OCI-LY1 (cell line): ENCODE measurements around the gene SIRT7.

ENCODE experiments used
- H2AFZ ChIP-seq: fragments of 200-600 bp; sonication (generic), shearing (Covaris generic); 2 replicates; pipeline ENCODE4 v1.6.0; 2014; ENCODE audit warnings: antibody characterized with exemption, mild to moderate bottlenecking, low read length
- H3F3A ChIP-seq: fragments of 200-600 bp; sonication (generic), shearing (Covaris generic); 2 replicates; pipeline ENCODE4 v1.6.0; 2014; ENCODE audit warnings: mild to moderate bottlenecking, antibody characterized with exemption, low read length, moderate library complexity; ENCODE audit not compliant: insufficient read depth
- H3K27ac ChIP-seq: fragments of 200-600 bp; sonication (generic); 2 replicates; pipeline ENCODE4 v1.5.1; 2014; ENCODE audit warnings: low read length, mixed run types, mild to moderate bottlenecking, low read depth; ENCODE audit not compliant: poor library complexity, severe bottlenecking
- H3K27me3 ChIP-seq: fragments of 200-600 bp; sonication (generic); 2 replicates; pipeline ENCODE4 v1.6.0; 2014; ENCODE audit warnings: antibody characterized with exemption, mild to moderate bottlenecking, low read length, moderate library complexity; ENCODE audit not compliant: insufficient read depth
- H3K36me3 ChIP-seq: fragments of 200-600 bp; sonication (generic); 2 replicates; pipeline ENCODE4 v1.6.1; 2014; ENCODE audit warnings: mild to moderate bottlenecking, antibody characterized with exemption, low read length, moderate library complexity, mixed read lengths; ENCODE audit not compliant: insufficient read depth
- H3K4me1 ChIP-seq: fragments of 200-600 bp; sonication (generic); 2 replicates; pipeline ENCODE4 v1.5.1; 2014; ENCODE audit warnings: mild to moderate bottlenecking, low read length, moderate library complexity; ENCODE audit not compliant: insufficient read depth, severe bottlenecking
- H3K4me2 ChIP-seq: fragments of 200-600 bp; sonication (generic), shearing (Covaris generic); 2 replicates; pipeline ENCODE4 v1.6.1; 2014; ENCODE audit warnings: low read length
- H3K4me3 ChIP-seq: fragments of 200-600 bp; sonication (generic); 2 replicates; pipeline ENCODE4 v1.5.1; 2014; ENCODE audit warnings: low read length, low read depth, mild to moderate bottlenecking, mixed read lengths; ENCODE audit not compliant: poor library complexity, severe bottlenecking
- H3K79me2 ChIP-seq: fragments of 200-600 bp; shearing (Covaris generic); 2 replicates; pipeline ENCODE4 v1.6.1; 2016; ENCODE audit warnings: mixed run types, low read length, mixed read lengths; ENCODE audit not compliant: insufficient read depth
- H3K9ac ChIP-seq: fragments of 200-600 bp; sonication (generic), shearing (Covaris generic); 2 replicates; pipeline ENCODE4 v1.6.1; 2014; ENCODE audit warnings: mild to moderate bottlenecking, low read length, mixed read lengths
- H3K9me2 ChIP-seq: fragments of 200-600 bp; sonication (generic), shearing (Covaris generic); 2 replicates; pipeline ENCODE4 v1.6.1; 2014; ENCODE audit warnings: low read depth, mild to moderate bottlenecking, low read length, mixed read lengths
- H3K9me3 ChIP-seq: fragments of 200-600 bp; shearing (Covaris generic); 2 replicates; pipeline ENCODE4 v1.6.1; 2014; ENCODE audit warnings: low read length, mixed read lengths
- H4K20me1 ChIP-seq: fragments of 200-600 bp; sonication (generic), shearing (Covaris generic); 2 replicates; pipeline ENCODE4 v1.6.0; 2016; ENCODE audit warnings: mild to moderate bottlenecking, low read length; ENCODE audit not compliant: insufficient read depth
- EZH2 ChIP-seq: fragments of 200-600 bp; sonication (generic), shearing (Covaris generic); IDR thresholded peaks from 2 replicates; pipeline ENCODE4 v1.8.0; 2017; ENCODE audit warnings: borderline replicate concordance, mixed run types, mild to moderate bottlenecking, antibody characterized with exemption, low read length, moderate library complexity, mixed read lengths
- TF ChIP-seq, protein P1 (sequence below): fragments of 200-600 bp; sonication (generic), shearing (Covaris generic); IDR thresholded peaks from 2 replicates; pipeline ENCODE4 v1.5.1; 2017; ENCODE audit warnings: mild to moderate bottlenecking, antibody characterized with exemption, low read length, moderate library complexity, mixed read lengths

Gene SIRT7

DNA sequence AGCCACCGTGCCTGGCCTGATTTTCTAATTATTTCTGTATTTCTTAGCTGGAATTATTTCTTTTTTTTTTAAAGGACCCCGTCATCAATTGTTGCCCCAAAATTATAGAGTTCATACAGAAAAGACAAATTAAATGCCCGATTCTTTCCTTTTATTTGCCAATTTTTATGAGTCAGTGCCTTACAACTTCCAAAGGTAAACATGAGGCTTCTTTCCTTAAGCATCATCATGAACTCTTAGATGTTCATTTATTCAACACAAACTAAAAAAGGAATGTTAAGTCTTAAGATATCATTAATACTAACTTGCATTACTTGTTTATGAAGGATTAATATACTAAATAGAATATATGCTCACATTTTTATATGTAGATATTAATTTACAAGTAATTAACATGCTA lies 39.7 kb downstream of the SIRT7 start:
- Histone ChIP-seq H3K9ac (no peak overlapping the region), H3K4me2 (no peak overlapping the region), H3K27ac (no peak overlapping the region), H3F3A (no peaks in the 10 kb centered on the region), H3K79me2 (no peaks in the 10 kb centered on the region), H3K27me3 (no peaks in the 10 kb centered on the region), H4K20me1 (no peaks in the 10 kb centered on the region), H3K9me2 (no peaks in the 10 kb centered on the region), H3K36me3 (peaks cover 56% of the 10 kb centered on the region), H3K4me1 (peaks cover 6% of the 10 kb centered on the region), H3K9me3 (no peaks in the 10 kb centered on the region), H2AFZ (no peak overlapping the region), H3K4me3 (no peak overlapping the region)
- TF ChIP-seq, protein P1, sequence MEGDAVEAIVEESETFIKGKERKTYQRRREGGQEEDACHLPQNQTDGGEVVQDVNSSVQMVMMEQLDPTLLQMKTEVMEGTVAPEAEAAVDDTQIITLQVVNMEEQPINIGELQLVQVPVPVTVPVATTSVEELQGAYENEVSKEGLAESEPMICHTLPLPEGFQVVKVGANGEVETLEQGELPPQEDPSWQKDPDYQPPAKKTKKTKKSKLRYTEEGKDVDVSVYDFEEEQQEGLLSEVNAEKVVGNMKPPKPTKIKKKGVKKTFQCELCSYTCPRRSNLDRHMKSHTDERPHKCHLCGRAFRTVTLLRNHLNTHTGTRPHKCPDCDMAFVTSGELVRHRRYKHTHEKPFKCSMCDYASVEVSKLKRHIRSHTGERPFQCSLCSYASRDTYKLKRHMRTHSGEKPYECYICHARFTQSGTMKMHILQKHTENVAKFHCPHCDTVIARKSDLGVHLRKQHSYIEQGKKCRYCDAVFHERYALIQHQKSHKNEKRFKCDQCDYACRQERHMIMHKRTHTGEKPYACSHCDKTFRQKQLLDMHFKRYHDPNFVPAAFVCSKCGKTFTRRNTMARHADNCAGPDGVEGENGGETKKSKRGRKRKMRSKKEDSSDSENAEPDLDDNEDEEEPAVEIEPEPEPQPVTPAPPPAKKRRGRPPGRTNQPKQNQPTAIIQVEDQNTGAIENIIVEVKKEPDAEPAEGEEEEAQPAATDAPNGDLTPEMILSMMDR = no peak
- no peak for TF ChIP-seq EZH2

DNA sequence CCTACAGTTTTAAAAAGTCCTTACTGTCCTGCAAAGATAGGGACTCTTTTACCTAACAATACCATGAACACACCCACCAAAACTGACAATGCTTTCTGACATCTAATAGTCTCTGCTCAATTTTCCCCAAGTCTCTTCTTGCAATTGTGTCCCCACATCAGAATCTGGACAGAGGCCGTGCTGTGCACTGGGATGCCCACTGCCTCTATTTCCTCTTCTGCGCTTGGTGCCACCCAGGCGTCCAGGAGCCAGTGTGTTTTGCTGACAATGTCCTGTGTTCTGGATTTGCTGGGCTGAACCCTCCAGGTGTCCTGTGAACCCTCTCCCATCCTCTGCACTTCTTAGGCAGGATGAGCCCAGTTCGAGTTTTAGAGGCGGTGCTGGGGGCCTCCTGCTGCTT lies 40.4 kb downstream of the SIRT7 start:
- Histone ChIP-seq H3K79me2 (no peaks in the 10 kb centered on the region), H3K4me2 (no peak overlapping the region)
- TF ChIP-seq EZH2 = no peak

DNA sequence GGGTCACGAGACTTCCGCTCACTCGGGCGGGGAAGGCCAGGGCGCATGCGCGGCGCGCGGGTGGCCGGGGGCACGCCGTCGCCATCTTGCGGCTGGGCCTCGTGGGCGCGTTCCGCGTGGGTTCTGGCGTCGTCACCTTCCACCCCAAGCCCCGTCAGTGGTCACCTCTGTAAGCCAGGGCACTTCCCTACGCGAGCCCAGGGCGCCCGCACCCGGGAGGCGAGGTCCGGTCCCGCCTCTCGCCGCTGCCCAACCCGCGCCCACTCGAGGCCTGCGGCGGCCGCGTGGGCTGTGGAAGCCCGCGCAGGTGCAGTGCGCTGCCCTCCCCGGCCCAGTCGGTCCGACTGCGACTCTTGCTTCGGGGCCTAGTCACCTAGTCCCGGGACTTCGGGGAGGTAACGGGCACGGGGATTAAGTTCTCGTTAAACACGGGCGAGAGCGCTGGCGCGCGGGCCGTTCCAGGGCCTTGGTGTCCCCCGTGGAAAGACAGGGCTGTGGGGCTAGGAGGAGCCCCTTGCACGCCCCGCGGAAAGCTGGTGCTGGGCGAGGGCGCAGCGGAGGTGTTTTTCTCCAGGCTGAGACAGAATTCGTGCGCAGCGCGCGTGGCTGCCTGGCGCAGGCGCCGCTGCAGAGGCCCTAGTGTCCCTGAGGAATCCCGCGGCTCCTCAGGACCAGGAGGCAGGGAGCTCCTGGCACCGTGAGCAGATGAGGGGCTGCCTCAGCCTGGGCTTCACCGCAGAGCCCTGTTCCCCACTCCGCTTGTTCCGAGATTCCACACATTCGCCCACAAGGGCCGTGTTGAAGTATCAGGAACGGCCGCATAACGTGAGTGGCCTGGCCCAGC lies 46.4 kb downstream of the SIRT7 start:
- H3K36me3 ChIP-seq = peaks cover 32% of the 10 kb centered on the region
- no peaks in the 10 kb centered on the region for H4K20me1 ChIP-seq
- H3K9me2 ChIP-seq = no peaks in the 10 kb centered on the region
- peak overlapping the region; percentile 83 for H3K4me2 ChIP-seq
- TF ChIP-seq EZH2 = no peak
- TF ChIP-seq, protein P1 = peak; percentile 26; the same call in 1 of the 2 replicates
- no peaks in the 10 kb centered on the region for H3F3A ChIP-seq
- H3K79me2 ChIP-seq = peaks cover 5% of the 10 kb centered on the region; the same call in 1 of the 2 replicates
- peak overlapping the region; percentile 98 for H3K9ac ChIP-seq
- peaks cover 60% of the 10 kb centered on the region for H3K4me1 ChIP-seq
- H3K4me3 ChIP-seq = peak overlapping the region; percentile 77
- H3K9me3 ChIP-seq = no peaks in the 10 kb centered on the region
- H3K27ac ChIP-seq = peak overlapping the region; percentile 88
- no peaks in the 10 kb centered on the region for H3K27me3 ChIP-seq
- H2AFZ ChIP-seq = no peak overlapping the region

More for the DNA sequence above, 40.4 kb downstream of the SIRT7 start:
- peaks cover 13% of the 10 kb centered on the region for H3K4me1 ChIP-seq
- H3K9me3 ChIP-seq = no peaks in the 10 kb centered on the region
- H3K27ac ChIP-seq = no peak overlapping the region
- H4K20me1 ChIP-seq = no peaks in the 10 kb centered on the region
- H3K4me3 ChIP-seq = no peak overlapping the region
- H2AFZ ChIP-seq = no peak overlapping the region
- H3K27me3 ChIP-seq = no peaks in the 10 kb centered on the region
- H3F3A ChIP-seq = no peaks in the 10 kb centered on the region
- H3K9ac ChIP-seq = no peak overlapping the region
- no peaks in the 10 kb centered on the region for H3K9me2 ChIP-seq
- H3K36me3 ChIP-seq = peaks cover 51% of the 10 kb centered on the region

DNA sequence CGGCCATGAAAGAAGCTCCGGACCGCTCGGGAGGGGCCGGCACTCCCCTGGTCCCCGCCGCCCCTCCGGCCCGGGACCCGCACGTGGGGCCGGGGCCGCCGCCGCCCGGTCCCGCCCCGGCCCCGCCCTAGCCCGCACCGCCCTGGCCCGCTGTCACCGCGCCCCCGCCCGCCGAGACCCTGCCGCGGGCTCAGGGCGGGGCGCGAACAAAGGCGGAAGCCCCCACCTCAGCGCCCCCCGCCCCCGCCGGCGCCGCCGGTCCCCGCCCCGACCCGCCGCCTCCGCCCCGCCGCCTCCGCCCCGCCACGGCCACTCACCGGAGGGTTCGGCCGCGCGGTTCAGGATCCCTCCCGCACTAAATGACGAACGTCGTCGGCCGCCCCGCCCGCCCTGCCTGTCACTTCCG lies 47.0 kb downstream of the SIRT7 start, which contains the start of gene ARHGDIA:
Gene ARHGDIA (minus strand): TSS at position 357 of the 406 bp plus-strand sequence. CDS start 1,407 bp downstream, outside the sequence.
- Histone ChIP-seq H3K36me3 (peaks cover 39% of the 10 kb centered on the region), H3K4me2 (peak within 1 kb of the TSS; percentile 86), H3K27ac (peak within 1 kb of the TSS; percentile 88), H3F3A (no peaks in the 10 kb centered on the region), H3K79me2 (peaks cover 5% of the 10 kb centered on the region; the same call in 1 of the 2 replicates), H2AFZ (no peak within 1 kb of the TSS), H4K20me1 (no peaks in the 10 kb centered on the region), H3K9me2 (no peaks in the 10 kb centered on the region), H3K4me3 (peak within 1 kb of the TSS; percentile 98), H3K4me1 (peaks cover 66% of the 10 kb centered on the region), H3K27me3 (no peaks in the 10 kb centered on the region), H3K9ac (peak within 1 kb of the TSS; percentile 98), H3K9me3 (no peaks in the 10 kb centered on the region)
- TF ChIP-seq, protein P1 = no peak
